NCI-H1417 treated with DMSO at 0.1 percent for 48 hours (cell line): ENCODE results near the gene PDE3A.

ENCODE experiments used
- DNase-seq: peaks from one replicate; lab custom pipeline; 2025; lab: John Stamatoyannopoulos, UW

The PDE3A gene

DNA sequence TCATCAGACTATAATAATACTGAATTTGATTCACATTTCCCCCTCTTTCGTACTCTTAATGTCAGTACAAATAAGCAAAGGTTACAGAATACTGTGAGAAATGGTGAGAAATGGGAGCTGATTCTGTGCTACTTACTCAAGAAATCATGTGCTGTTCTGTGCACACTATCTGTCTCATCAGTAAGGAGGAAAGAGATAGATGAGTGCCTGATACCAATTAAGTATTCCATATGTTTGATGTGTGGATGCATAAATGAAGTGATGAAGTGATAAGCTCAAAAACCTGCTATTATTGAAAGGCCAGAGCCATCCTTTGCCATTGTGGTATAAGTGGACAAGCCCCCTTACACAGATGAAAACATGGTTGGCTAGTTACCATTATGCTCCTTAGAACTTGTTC lies 127.7 kb downstream of the PDE3A start:
- DNase-seq = no peak

DNA sequence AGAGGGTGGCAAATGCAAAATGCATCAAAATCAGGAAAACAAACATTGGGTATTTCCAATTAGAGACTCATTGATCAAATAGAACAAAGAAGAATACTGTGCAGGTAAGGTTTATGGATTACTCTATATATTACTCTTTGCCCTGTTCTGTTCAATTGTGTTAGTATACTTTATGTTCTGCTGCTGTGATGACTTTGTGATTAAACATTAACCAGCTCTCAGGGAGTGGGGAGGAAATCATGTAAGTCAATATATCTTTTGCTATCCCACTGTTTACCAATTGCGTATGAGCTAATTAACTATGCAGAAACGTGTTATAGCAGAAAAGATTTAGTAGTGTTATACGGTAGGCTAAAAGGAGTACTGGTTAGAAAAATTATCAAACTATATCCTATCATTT lies 129.4 kb downstream of the PDE3A start:
- DNase-seq = no peak

DNA sequence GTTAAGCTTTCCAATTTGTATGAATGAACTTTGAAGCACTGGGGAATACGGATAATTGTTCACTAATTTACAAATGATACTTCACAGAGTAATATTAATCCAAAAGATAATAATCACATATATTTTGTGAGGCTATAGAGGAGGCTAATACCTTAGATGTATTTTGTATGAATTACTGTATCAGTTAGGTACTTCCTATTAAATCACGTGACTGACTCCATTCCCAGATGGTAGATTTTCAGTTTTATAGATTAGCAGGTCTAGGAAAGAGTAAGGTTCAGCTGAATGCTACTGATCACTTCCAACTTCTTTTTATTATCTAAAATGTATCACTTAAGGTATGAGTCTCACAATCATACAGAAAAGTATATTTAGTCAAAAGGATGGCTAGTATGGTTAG lies 133.6 kb downstream of the PDE3A start:
- no peak for DNase-seq

DNA sequence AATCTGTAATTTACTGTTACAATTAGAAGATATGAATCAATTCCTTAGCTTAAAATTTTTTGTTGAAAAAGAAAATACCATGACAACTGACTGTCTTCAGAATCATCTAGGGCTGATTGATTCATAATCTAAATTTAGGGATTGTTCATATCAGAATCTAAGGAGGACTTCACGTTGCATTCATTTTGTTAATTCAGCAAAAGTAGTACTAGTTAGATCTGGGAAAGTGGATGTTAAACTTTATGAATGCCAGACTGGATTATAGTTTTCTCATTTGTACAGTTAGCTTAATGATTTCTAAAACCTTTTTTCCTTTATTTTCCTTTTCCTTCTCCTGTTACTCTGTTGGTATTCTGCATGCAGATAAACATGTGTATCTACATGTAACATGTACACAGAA lies 135.5 kb downstream of the PDE3A start:
- no peak for DNase-seq

DNA sequence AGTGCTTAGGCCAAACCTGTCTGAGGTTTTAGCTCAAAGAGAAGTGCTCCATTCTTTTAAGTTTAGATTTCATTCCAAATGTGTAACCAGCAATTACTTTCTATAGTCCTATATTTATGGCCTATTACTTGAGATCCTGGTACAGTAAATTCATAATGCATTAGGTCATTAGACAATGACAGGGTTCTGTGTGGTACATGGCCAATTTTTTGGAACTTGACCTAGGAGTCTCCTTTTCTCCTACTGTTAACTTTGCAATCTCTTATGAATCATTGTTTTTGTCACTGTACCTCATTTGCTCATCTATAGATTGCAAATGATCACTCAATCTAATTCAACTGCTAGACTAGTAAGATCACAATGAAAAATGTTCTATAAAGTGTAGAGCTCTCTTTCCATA lies 136.7 kb downstream of the PDE3A start:
- no peak for DNase-seq

DNA sequence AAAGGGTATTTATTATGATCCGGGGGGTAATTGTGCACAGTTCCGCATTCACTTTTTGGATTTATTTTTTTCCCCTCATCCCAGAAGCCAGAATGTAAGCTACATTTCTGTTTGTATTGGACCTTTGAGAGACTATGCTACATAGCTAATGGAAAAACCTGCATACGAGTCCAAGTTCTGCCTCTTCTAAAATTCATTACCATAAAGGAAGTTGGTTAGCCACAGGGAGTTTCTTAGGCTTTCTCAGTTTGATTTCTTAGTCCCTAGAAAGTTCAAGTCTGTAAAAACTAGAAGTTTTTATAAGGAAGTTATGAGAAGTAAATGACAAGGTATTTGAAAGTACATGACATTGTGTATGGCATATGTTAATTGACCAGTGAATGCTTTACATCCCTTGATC lies 138.7 kb downstream of the PDE3A start:
- no peak for DNase-seq

DNA sequence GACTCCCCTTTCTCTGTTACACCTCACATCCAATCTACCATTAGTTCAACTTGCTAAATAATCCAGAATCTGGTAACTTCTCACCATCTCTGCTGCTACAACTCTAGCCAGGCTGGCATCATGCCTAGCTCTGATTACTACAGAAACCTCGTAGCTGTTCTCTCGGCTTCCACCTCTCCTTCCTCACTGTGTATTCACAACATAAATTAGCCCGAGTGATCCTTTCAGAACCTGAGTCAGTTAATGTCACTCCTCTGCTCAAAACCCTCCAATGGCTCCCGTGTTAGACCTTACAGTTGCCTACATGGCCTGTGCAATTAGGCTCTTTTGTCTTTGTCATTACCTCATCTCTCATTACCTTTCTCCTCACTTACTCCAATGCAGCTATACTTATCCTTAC lies 139.4 kb downstream of the PDE3A start:
- DNase-seq = no peak

DNA sequence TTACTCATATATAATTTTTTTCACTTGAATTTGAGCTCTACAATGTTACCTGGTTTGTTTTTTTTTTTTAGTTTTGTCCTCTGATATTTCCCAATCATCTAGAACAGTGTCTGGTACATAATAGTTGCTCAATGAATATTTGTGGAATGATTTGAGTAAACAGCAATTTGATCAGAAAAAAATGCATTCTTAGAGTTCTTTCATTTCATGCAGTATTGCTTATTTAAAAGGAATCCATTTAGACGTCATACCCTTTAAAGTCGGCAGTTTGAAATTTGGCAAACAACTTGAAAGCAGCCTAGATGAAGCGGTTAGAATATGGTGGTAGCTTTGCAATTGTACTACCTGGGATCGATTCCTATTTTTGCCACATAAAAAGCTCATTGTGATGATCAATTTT lies 140.0 kb downstream of the PDE3A start:
- no peak for DNase-seq

DNA sequence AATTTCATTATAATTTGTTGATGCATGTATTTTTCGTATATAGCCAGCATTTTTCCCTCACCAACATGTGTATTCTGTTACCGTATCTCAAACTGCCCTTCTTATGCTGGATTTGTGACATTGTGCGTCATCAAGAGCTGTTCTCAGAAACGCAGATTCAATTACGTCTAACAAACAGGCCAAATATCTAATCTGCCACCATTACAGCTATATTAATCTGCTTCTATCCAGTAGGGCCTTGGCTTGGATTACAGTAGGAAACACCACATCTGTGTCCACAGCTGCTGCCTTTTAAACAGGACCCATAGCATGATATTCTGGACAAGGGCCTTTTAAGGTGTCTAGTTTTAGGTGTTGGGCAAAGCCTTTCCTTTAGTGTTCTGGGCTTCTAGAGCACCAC lies 140.6 kb downstream of the PDE3A start:
- no peak for DNase-seq

DNA sequence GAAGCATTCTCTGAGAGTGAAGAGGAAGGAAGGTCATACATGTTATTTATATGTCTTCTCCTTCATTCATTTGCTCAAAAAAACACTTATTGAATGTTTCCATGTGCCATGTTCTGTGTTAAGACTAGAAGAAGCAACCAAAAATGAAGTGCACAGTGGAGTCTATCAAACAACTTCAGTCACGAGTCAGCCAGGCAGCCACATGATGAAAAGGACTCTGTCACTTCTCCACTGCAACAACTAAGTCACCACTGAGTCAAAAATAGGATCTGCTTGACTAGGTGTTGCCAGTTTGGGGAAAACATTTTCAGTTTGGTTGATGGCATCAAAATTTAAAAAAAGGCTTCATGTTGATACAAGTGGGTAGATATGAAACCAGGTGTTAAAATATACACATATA lies 142.5 kb downstream of the PDE3A start:
- DNase-seq = no peak

DNA sequence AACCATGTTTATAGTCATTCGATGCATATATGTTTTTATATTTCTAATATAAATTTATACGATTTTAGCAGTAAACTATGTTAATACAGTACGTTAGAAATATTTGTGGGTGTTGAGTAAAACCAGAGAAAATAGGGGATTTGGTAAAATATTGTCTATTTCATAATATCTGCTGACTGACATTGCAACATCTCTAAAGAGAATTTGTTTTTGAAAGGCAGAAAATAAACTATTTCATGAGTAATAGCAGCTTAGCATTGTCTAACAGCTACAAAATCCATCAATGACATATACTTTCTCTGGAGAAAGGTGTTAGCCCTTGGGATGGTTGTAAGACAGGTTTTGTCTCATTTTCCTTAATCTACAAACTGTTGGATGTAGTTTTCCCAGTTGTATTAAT lies 144.9 kb downstream of the PDE3A start:
- no peak for DNase-seq

DNA sequence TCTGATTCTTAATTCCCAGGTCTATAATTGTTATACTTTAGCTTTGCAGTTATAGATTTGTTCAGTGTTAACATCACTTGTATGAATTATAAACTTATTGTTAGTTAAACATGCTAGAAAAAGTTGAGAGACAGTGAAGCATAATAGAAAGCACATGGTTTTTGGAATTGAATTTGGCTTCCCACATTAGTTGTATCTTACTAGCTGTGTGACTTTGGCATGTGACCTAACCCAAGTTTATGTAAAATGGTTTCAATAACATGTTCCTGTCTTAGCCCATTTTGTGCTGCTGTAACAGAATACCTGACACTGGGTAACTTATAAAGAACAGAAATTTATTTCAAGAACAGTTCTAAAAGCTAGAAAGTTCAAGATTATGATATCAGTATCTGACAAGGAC lies 146.3 kb downstream of the PDE3A start:
- no peak for DNase-seq

DNA sequence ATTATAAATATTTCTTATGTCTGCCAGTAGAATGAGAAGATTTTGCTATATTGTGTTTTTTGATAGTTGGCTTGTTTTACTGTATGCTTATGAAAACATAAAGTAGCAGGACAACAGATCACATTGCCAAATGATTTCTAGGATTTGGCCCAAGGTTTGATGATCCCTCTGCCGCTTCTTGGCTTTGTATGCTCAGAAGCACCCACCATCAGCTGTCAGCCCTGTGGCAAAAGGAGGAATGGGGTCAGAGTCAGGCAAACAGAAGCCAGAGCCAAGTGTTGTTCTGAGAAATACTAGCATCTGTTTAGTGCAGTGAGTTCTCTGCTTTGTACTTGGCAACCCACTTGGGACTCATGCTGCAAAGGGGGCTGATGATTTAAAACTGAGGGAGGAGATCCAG lies 152.2 kb downstream of the PDE3A start:
- DNase-seq = no peak

DNA sequence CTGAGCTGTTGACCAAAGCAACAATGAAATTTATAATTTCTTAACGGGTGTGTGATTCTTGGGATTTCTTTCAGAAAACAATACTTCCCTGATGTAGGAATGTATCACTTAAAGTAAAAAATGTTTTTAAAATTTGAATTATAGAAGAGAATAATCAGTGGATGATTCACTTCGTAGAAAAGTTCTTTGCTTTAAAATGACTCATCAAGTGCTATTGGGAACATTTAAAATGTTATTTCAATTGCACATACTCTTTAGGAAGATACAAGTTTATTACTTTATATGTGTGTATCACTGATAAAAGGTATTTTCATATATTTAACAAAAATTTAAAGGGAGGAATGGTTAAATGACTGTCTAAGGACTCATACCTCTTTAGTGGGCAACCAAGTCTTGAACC lies 155.3 kb downstream of the PDE3A start:
- DNase-seq = no peak

DNA sequence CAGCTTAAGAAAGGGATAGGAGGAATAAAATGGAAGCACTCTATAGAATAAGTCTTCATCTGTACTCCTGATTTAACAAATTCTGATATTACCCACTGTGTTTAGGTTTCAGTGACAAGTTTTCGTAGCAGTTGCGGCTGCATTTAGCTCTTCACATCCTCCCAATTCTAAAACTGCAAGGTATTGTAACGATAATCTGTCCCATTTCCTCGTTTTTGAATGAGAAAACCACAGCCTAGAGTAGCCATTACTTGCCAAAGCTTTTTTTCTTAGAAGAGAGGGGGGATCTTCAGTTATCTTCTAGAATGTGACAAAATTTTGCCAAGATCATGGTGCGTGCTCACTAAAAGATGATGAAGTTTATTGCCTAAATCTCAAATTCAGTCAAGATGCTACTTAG lies 155.8 kb downstream of the PDE3A start:
- no peak for DNase-seq

DNA sequence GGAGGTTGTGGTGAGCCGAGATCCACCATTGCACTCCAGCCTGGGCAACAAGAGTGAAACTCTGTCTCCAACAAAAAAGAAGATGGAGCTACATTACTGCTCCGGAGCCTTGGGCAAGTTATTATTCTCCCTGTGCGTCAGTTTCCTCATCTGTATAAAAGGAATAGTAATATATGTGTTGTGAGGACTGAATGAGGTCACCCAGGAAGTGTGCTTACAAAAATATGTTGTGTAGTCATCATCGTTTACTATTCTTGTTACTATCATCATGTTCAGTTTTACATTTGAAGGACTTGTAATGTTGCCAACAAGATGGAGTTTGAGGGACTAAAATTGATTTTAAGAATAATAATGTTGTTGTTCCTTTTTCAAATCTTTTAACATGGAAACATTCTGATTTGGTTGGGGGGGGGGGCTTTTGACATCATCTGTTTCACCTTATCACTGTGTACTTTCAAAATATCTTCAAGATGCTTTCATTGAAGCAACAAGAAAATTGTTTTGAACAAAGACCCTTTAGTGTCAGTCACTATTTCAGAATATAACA lies 156.8 kb downstream of the PDE3A start:
- DNase-seq = no peak

DNA sequence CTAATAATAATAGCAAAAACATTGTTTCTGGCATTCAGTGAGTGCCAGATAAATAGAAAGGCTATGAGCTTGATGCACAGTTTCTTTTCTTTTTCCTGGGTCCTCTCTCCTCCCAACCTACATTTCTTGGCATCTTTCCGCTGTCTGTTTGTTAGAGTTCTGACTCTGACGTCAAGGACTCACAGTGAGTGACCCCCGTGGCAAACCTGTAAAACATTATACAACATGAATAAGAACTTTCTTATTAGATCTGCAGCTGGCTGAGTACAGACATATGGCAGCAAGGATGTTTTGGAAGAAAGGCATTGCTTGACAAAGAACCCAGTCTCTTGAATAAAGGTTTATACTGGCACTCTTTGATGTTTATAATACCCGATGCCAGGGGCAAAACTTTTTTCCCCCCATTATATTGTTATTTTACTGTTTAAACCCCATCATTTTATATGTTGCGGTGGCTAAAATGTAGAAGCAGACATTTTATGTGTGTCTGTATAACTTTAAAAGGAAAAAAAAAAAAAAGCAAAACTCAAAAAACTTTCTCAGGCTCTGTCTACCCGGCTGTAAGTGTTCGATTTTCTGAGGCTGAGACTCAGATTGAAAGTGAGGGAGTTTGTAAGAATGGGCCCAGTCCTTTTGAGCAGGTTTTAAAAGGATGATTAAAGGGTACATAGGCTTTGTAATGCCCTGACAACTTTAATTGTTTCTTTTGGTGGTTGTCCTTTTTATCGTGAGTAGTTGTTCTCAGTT lies 159.3 kb downstream of the PDE3A start:
- DNase-seq = no peak

DNA sequence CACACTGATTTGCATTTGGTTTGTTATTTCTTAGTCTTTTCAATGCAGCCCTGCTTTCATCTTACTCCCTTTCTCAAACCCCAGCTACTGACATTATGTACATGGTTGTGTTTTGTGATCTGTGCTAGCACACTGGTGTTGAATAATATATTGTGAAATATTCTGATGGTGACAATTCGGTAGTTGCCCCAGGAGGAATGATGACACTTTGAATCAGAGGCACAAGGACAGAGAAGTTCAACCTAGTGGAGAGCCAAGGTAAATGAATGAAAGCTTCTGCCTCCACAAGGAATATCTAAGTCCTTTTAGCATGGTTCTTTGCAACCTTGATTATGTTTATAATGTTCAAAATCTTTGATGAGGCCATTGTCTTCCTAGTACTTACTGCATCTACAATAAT lies 159.9 kb downstream of the PDE3A start:
- DNase-seq = no peak

DNA sequence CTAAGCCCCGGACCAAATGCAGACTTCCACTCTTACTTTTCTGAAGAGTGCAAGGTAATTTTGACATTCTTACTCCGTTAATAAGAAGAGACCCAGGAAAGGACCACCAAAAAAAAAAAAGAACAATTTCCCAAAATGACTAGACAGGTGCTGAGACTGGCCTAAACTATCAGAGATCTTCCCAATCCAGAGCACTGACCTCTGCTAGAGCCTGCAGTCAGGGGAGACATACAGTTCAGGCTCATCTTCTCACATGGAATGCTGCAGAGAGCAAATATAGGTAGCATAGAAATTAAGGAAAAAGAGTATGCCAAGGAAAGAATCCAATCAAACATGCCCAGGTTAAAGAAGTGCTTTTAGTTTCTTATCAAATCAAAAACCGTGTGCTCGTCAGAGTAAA lies 177.9 kb downstream of the PDE3A start:
- no peak for DNase-seq

DNA sequence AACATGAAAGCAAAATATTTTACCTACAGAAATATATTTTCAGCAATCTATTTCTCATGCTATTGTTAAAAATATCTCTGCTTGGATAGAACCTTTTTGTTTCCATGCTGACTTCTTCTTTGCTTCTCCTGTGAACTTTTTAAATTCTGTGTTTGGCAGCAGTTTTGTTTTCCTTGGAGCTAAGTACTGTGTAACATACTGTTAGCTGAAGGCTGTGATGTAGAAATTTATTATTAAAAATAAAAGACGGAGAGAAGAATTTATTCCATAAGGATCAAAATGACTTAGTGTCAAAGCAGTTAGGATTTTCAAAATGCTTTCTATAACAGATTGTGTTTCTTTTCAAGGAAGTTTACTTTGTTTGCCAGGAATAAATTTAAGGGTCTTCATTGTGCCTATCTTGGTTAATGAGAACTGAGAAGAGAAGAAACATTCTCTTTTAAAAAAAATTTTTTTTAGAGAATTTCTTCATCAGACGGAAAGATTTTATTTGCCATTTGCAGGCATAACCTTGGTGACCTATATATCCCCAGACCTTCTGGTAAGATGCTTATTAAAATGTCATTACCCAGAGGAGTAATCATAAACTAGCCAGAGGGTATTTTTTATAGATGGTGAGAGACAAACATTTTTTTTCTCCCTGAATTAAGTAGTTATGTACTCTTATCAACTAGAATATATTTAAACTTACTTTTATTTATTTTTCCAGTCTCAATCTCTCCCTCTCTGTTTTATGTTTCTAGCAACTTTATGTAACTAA lies 179.7 kb downstream of the PDE3A start:
- DNase-seq = no peak

DNA sequence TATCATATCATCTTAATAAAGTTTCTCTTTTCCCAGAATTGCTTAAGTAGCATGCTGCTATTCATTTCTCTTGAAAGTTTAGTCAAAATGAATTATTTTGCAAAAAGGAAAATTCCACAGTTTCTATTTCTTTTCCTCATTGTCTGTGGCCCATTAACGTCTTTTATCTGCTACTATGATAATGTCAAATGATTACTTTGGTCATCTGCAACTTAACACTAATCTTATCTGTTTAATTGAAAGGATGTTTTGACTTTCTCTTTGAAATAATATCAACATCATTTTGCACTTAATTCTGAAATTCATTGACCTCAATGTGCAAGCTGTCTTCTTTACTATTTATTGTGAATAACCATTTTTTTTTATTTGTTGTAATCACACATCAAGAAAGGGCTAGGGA lies 180.3 kb downstream of the PDE3A start:
- DNase-seq = no peak

DNA sequence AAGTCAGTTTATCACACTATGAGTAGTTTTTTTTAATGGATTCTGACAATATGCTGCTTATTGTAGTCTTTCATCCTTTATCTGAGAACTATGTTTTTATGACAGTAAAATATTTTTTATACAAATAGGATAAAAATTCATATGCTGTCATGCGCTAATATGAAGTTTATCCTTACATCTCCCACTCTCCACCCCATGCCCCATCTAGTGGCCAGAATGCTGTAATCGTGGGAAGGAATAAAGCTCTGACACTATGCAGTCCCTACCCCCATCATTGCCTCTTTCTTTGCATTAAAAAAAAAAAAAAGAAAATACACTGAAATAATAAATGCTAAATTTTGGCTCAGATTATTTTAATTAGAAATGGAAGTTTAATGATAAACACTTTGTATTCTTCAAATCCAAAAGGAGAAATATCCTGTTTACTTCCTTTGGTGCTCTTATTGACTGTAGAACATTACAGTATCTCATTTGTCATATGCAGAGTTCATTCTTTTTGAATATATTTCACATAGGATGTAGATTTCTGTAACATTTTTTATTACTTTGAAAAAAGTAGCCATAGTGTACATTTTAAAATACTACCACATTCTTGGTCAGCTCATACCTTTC lies 180.9 kb downstream of the PDE3A start:
- no peak for DNase-seq
